SK-N-SH (cell line): Measurements from ENCODE around the gene SLC8A1.

Experiments
- CTCF ChIP-seq: fragments of 200-600 bp; sonication (generic); IDR thresholded peaks from 2 replicates; pipeline ENCODE4 v1.6.1; 2017; ENCODE audit warnings: antibody characterized with exemption, mild to moderate bottlenecking, moderate library complexity
- GABPA ChIP-seq: IDR thresholded peaks from 2 replicates; pipeline ENCODE4 v1.4.0; 2012; ENCODE audit warnings: low read depth, mild to moderate bottlenecking
- MXI1 ChIP-seq: IDR thresholded peaks from 2 replicates; pipeline ENCODE4 v1.6.1; 2012; ENCODE audit warnings: mild to moderate bottlenecking, low read depth, low read length, improper control_type of control experiment

DNA sequence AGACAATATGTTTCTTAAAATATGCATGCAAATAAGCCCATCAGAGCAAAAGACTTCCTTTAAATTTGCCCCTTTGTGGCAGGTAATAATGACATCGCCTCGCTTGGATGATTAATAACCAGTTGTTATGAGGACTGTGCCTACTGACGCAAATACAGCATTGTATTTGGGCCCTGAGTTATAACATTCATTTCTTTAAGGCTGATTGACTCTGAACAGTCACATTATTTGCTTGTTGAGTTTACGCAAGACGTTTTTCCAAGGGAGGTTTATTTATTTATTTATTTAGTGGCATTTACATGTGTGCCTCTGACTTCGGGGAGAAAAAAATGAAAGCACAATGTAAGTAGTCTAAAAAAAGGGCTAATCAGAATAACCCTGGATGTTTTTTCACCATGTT lies 88.3 kb downstream of the SLC8A1 start:
- TF ChIP-seq GABPA = no peak
- no peak for TF ChIP-seq CTCF
- no peak for TF ChIP-seq MXI1
